Peyer's patch (tissue), 4 donors: ENCODE results near the gene ANKRD37.

Experiments used
- CTCF ChIP-seq, 6 experiments: fragments of 450-650 bp in 4 of 6; fragments of 200-600 bp in 2 of 6; sonication (generic) in 1 of 6; IDR thresholded peaks; one replicate each; pipeline ENCODE4 v1.5.1; 2017 to 2019; ENCODE audit warnings: antibody characterized with exemption in 6 of 6, mild to moderate bottlenecking in 3 of 6, moderate library complexity in 1 of 6
- POLR2A ChIP-seq, 2 donors: fragments of 450-650 bp; IDR thresholded peaks; one replicate each; pipeline ENCODE4 v1.5.1; 2017; ENCODE audit warnings: antibody characterized with exemption in 2 of 2, mild to moderate bottlenecking in 2 of 2, moderate library complexity in 2 of 2

GRCh38 chr4:185369731-185370130, 26.9 kb upstream of the ANKRD37 start:
- TF ChIP-seq CTCF (IDR thresholded peaks at IDR 0.05) (no peak), POLR2A (IDR thresholded peaks at IDR 0.05) (no peak)
